ENCODE measurements around the gene STXBP5. TPM values are rescaled to one million over a fixed set of nuclear protein-coding genes. Genes with fewer than 3 reads are reported as not detected.

Gene STXBP5
- total and polyA plus RNA-seq, 2 of the 13 experiments (the other 11 are each of a cell fraction or from before 2014, with no cell fraction given): 8.8 to 19.4 TPM

GRCh38 chr6:147192278-147192911, 11.8 kb upstream of the STXBP5 start (continued):
- TF ChIP-seq ZNF878 (CRISPR knock-in tag; IDR thresholded peaks at IDR 0.05) (peak; percentile 94), SSRP1 (CRISPR knock-in tag; IDR thresholded peaks at IDR 0.05) (peak; percentile 89), RFX5 (IDR thresholded peaks at IDR 0.05; ENCODE audit: low read depth, low read length) (no peak), ZHX2 (IDR thresholded peaks at IDR 0.05; ENCODE audit: low read depth) (no peak), ZHX2 (CRISPR knock-in tag; IDR thresholded peaks at IDR 0.05; ENCODE audit: borderline replicate concordance) (no peak; the same call in 1 of the 2 replicates), AHDC1 (CRISPR knock-in tag; IDR thresholded peaks at IDR 0.05; ENCODE audit: borderline replicate concordance) (peak; percentile 99), ATF1 (CRISPR knock-in tag; IDR thresholded peaks at IDR 0.05) (0 out of 2 replicates have a peak, but pooled peaks have one; percentile 24), PPARG (CRISPR knock-in tag; conservative IDR thresholded peaks at IDR 0.05) (0 out of 2 replicates have a peak, but pooled peaks have one; percentile 16), ZNF280B (CRISPR knock-in tag; IDR thresholded peaks at IDR 0.05; ENCODE audit: borderline replicate concordance) (no peak), ZBTB4 (CRISPR knock-in tag; IDR thresholded peaks at IDR 0.05; ENCODE audit: borderline replicate concordance) (no peak; the same call in 1 of the 2 replicates), NKX3-1 (CRISPR knock-in tag; IDR thresholded peaks at IDR 0.05) (0 out of 2 replicates have a peak, but pooled peaks have one; percentile 38)
